SK-N-SH treated with all-trans-retinoic acid at 6 μM for 48 hours (cell line): ENCODE data around the gene NUB1.

Experiments used
- ATAC-seq: fragments of 200-7000 bp; cut with Tn5 transposase; 3 replicates; pipeline ENCODE4 v1.9.1; 2020; ENCODE audit warnings: mild to moderate bottlenecking, moderate library complexity
- ARNTL ChIP-seq: fragments of 450-650 bp; formaldehyde crosslinking; IDR thresholded peaks from 2 replicates; pipeline ENCODE4 v1.5.0; 2020; ENCODE audit warnings: low read depth, mild to moderate bottlenecking, moderate library complexity, borderline replicate concordance
- BACH2 ChIP-seq: fragments of 250-450 bp; sonication (Bioruptor Pico); IDR thresholded peaks from 2 replicates; pipeline ENCODE4 v1.9.0; 2021; ENCODE audit warnings: mild to moderate bottlenecking, borderline replicate concordance
- CSDC2 ChIP-seq: fragments of 250-450 bp; sonication (Bioruptor Pico); IDR thresholded peaks from 2 replicates; pipeline ENCODE4 v1.5.0; 2020; ENCODE audit warnings: mild to moderate bottlenecking, moderate library complexity
- ESRRG ChIP-seq: fragments of 250-450 bp; sonication (Bioruptor Pico); IDR thresholded peaks from 2 replicates; pipeline ENCODE4 v1.6.1; 2021; ENCODE audit warnings: mild to moderate bottlenecking
- GLIS3 ChIP-seq: fragments of 250-450 bp; sonication (Bioruptor Pico); IDR thresholded peaks from 2 replicates; pipeline ENCODE4 v1.5.0; 2020; ENCODE audit warnings: mild to moderate bottlenecking, moderate library complexity
- ISL1 ChIP-seq: fragments of 250-450 bp; sonication (Bioruptor Pico); IDR thresholded peaks from 2 replicates; pipeline ENCODE4 v2.1.2; 2022; ENCODE audit warnings: mild to moderate bottlenecking, moderate library complexity
- OSR1 ChIP-seq: fragments of 250-450 bp; sonication (Bioruptor Pico); IDR thresholded peaks from 2 replicates; pipeline ENCODE4 v1.8.0; 2022; ENCODE audit warnings: moderate library complexity, mild to moderate bottlenecking, inconsistent platforms
- PPARA ChIP-seq: fragments of 250-450 bp; sonication (Bioruptor Pico); IDR thresholded peaks from 2 replicates; pipeline ENCODE4 v1.5.0; 2020; ENCODE audit warnings: mild to moderate bottlenecking, borderline replicate concordance
- RARB ChIP-seq: fragments of 250-450 bp; sonication (Bioruptor Pico); IDR thresholded peaks from 2 replicates; pipeline ENCODE4 v1.8.0; 2021; ENCODE audit warnings: mild to moderate bottlenecking, moderate library complexity
- SNAI2 ChIP-seq: fragments of 250-450 bp; sonication (Bioruptor Pico); IDR thresholded peaks from 2 replicates; pipeline ENCODE4 v1.5.0; 2020; ENCODE audit warnings: mild to moderate bottlenecking, moderate library complexity
- TCF4 ChIP-seq: fragments of 250-450 bp; sonication (Bioruptor Pico); IDR thresholded peaks from 2 replicates; pipeline ENCODE4 v1.8.0; 2021; ENCODE audit warnings: mild to moderate bottlenecking, moderate library complexity, borderline replicate concordance
- TOX ChIP-seq: fragments of 250-450 bp; sonication (Bioruptor Pico); IDR thresholded peaks from 2 replicates; pipeline ENCODE4 v1.8.0; 2021; ENCODE audit warnings: mild to moderate bottlenecking, moderate library complexity, borderline replicate concordance
- ZC3H10 ChIP-seq: fragments of 250-450 bp; sonication (Bioruptor Pico); IDR thresholded peaks from 2 replicates; pipeline ENCODE4 v1.5.1; 2021; ENCODE audit warnings: mild to moderate bottlenecking, moderate library complexity
- ZFP3 ChIP-seq: fragments of 250-450 bp; sonication (Bioruptor Pico); IDR thresholded peaks from 2 replicates; pipeline ENCODE4 v1.5.0; 2020; ENCODE audit warnings: mild to moderate bottlenecking, moderate library complexity
- ZFP30 ChIP-seq: fragments of 450-650 bp; formaldehyde crosslinking; IDR thresholded peaks from 2 replicates; pipeline ENCODE4 v1.5.0; 2022; ENCODE audit warnings: mild to moderate bottlenecking, moderate library complexity
- ZNF565 ChIP-seq: fragments of 450-650 bp; formaldehyde crosslinking; conservative IDR thresholded peaks from 2 replicates; pipeline ENCODE4 v1.5.0; 2020; ENCODE audit warnings: low read depth, mild to moderate bottlenecking, moderate library complexity
- ZNF70 ChIP-seq: fragments of 450-650 bp; formaldehyde crosslinking; IDR thresholded peaks from 2 replicates; pipeline ENCODE4 v1.5.0; 2020; ENCODE audit warnings: mild to moderate bottlenecking, moderate library complexity
- ZNF8 ChIP-seq: fragments of 450-650 bp; formaldehyde crosslinking; IDR thresholded peaks from 2 replicates; pipeline ENCODE4 v1.5.0; 2020; ENCODE audit warnings: mild to moderate bottlenecking, moderate library complexity
- TF ChIP-seq, protein P1 (sequence below): fragments of 250-450 bp; sonication (Bioruptor Pico); IDR thresholded peaks from 2 replicates; pipeline ENCODE4 v1.5.1; 2021; ENCODE audit warnings: mild to moderate bottlenecking, moderate library complexity
- TF ChIP-seq, protein P2 (sequence below): fragments of 250-450 bp; sonication (Bioruptor Pico); IDR thresholded peaks from 2 replicates; pipeline ENCODE4 v1.5.0; 2020; ENCODE audit warnings: mild to moderate bottlenecking, moderate library complexity
- TF ChIP-seq, protein P3 (sequence below): fragments of 250-450 bp; sonication (Bioruptor Pico); IDR thresholded peaks from 2 replicates; pipeline ENCODE4 v1.5.1; 2020; ENCODE audit warnings: low read depth, mild to moderate bottlenecking, moderate library complexity

Gene NUB1

DNA sequence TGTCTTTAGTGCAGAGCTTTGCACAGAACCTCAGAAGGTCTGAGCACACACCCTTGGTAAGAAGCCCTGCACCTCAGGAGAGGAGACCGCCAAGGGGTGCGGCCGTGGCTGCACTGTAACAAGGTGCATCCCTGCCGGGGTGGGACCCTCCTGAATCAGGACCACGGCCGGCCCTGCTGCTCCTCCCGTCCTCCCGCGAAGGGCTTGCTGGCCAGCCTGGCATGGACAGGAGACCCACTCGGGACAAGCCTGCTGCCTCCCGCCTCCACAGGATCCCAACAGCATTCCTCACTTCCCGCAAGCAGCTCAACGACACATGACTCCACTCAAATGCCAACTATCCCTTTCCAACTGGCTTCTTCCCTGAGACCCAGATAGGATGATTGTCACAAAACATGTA, 55.4 kb downstream of the NUB1 start (continued):
- TF ChIP-seq, protein P1, sequence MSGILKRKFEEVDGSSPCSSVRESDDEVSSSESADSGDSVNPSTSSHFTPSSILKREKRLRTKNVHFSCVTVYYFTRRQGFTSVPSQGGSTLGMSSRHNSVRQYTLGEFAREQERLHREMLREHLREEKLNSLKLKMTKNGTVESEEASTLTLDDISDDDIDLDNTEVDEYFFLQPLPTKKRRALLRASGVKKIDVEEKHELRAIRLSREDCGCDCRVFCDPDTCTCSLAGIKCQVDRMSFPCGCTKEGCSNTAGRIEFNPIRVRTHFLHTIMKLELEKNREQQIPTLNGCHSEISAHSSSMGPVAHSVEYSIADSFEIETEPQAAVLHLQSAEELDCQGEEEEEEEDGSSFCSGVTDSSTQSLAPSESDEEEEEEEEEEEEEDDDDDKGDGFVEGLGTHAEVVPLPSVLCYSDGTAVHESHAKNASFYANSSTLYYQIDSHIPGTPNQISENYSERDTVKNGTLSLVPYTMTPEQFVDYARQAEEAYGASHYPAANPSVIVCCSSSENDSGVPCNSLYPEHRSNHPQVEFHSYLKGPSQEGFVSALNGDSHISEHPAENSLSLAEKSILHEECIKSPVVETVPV (CRISPR knock-in tag): no peak
- TF ChIP-seq ZNF8 (CRISPR knock-in tag) (no peak), ZC3H10 (CRISPR knock-in tag) (no peak), ZNF70 (CRISPR knock-in tag) (no peak), OSR1 (CRISPR knock-in tag) (no peak), ARNTL (CRISPR knock-in tag) (no peak), SNAI2 (CRISPR knock-in tag) (no peak), ESRRG (CRISPR knock-in tag) (no peak)
- TF ChIP-seq, protein P2, sequence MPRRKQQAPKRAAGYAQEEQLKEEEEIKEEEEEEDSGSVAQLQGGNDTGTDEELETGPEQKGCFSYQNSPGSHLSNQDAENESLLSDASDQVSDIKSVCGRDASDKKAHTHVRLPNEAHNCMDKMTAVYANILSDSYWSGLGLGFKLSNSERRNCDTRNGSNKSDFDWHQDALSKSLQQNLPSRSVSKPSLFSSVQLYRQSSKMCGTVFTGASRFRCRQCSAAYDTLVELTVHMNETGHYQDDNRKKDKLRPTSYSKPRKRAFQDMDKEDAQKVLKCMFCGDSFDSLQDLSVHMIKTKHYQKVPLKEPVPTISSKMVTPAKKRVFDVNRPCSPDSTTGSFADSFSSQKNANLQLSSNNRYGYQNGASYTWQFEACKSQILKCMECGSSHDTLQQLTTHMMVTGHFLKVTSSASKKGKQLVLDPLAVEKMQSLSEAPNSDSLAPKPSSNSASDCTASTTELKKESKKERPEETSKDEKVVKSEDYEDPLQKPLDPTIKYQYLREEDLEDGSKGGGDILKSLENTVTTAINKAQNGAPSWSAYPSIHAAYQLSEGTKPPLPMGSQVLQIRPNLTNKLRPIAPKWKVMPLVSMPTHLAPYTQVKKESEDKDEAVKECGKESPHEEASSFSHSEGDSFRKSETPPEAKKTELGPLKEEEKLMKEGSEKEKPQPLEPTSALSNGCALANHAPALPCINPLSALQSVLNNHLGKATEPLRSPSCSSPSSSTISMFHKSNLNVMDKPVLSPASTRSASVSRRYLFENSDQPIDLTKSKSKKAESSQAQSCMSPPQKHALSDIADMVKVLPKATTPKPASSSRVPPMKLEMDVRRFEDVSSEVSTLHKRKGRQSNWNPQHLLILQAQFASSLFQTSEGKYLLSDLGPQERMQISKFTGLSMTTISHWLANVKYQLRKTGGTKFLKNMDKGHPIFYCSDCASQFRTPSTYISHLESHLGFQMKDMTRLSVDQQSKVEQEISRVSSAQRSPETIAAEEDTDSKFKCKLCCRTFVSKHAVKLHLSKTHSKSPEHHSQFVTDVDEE (CRISPR knock-in tag): no peak
- TF ChIP-seq, all 23 proteins: peak for 0

DNA sequence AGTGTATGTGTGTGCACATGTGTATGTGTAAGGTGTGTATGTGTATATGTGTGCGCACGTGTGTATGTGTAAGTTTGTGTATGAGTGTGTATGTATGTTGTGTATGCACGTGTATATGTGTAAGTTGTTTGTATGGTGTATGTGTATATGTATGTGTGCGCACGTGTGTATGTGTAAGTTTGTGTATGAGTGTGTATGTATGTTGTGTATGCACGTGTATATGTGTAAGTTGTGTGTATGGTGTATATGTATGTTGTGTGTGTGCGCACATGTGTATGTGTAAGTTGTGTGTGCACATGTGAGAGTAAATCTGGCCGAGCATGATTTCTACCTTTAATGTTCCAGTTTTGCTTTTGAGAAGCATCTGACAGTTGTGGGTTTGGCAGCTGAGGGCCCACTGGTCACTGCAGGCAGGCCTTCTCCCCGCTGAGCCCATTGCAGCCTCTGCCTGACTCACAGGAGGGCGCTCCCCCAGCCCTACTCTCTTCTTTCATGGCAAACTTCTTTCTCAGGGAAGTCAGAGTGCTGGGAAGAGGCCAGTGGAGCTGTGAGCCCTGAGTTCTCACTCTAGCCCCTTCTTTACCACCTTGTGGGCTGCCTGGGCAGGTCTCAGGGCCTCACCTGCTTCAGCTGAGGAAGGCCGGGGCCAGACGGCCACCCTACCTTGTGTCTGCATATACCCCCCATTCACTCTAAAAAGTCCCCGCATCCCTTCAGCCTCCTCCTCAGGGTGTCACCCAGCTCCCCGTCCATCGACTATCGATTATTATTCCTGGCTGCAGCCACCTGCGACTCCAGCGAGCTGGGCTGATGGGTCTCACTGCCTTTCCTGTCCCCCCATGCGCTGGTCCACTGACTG, 57.1 kb downstream of the NUB1 start:
- ATAC-seq: no peak
- TF ChIP-seq GLIS3: no peak
- TF ChIP-seq PPARA: no peak
- TF ChIP-seq ZNF70 (CRISPR knock-in tag): no peak
- TF ChIP-seq ZNF565 (CRISPR knock-in tag): no peak
- TF ChIP-seq OSR1 (CRISPR knock-in tag): no peak
- no peak for TF ChIP-seq SNAI2 (CRISPR knock-in tag)
- TF ChIP-seq CSDC2 (CRISPR knock-in tag): no peak
- TF ChIP-seq ISL1 (CRISPR knock-in tag): no peak

DNA sequence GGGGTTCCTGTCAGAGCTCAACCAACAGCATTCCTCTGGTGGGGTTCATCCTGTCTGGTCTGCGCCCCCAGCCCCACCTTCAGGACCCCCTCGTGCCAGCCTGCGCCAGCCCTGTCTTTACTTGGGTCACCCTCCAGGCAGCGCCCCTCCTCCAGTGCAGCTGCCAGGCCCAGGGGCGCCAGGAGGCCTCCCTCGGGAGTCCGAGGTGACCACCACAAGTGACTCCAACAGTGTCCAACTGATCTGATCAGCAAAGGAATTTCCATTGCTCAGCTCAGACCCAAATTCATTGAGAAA, 57.6 kb downstream of the NUB1 start:
- TF ChIP-seq, protein P3, sequence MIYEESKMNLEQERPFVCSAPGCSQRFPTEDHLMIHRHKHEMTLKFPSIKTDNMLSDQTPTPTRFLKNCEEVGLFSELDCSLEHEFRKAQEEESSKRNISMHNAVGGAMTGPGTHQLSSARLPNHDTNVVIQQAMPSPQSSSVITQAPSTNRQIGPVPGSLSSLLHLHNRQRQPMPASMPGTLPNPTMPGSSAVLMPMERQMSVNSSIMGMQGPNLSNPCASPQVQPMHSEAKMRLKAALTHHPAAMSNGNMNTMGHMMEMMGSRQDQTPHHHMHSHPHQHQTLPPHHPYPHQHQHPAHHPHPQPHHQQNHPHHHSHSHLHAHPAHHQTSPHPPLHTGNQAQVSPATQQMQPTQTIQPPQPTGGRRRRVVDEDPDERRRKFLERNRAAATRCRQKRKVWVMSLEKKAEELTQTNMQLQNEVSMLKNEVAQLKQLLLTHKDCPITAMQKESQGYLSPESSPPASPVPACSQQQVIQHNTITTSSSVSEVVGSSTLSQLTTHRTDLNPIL (CRISPR knock-in tag): no peak
- TF ChIP-seq ZNF8 (CRISPR knock-in tag) (no peak), ESRRG (CRISPR knock-in tag) (no peak), OSR1 (CRISPR knock-in tag) (no peak), ZFP30 (no peak), BACH2 (no peak), PPARA (no peak), ZFP3 (CRISPR knock-in tag) (no peak), TCF4 (CRISPR knock-in tag) (no peak), ARNTL (CRISPR knock-in tag) (no peak), ZC3H10 (CRISPR knock-in tag) (no peak), ISL1 (CRISPR knock-in tag) (no peak), RARB (CRISPR knock-in tag) (no peak), TOX (CRISPR knock-in tag) (no peak), CSDC2 (CRISPR knock-in tag) (no peak), ZNF565 (CRISPR knock-in tag) (no peak), GLIS3 (no peak)
- TF ChIP-seq, protein P2 (CRISPR knock-in tag): no peak
- no peak for ATAC-seq
